Subcutaneous abdominal adipose tissue (tissue), 5 donors: Measurements from ENCODE around the gene ASB18.

ENCODE experiments used
- H3K27ac ChIP-seq: one replicate; pipeline ENCODE4 v1.7.0; 2013; ENCODE audit warnings: low read depth, mild to moderate bottlenecking, inconsistent platforms, low read length, moderate library complexity
- H3K27me3 ChIP-seq, 5 donors: one replicate each; pipeline ENCODE4 v1.7.0; 2013; ENCODE audit warnings: low read length in 5 of 5, inconsistent platforms in 1 of 5; ENCODE audit not compliant: control insufficient read depth in 5 of 5, insufficient read depth in 4 of 5
- H3K36me3 ChIP-seq, 5 donors: one replicate each; pipeline ENCODE4 v1.7.0; 2013; ENCODE audit warnings: low read length in 5 of 5; ENCODE audit not compliant: control insufficient read depth in 5 of 5, insufficient read depth in 5 of 5
- H3K4me1 ChIP-seq, 5 donors: one replicate each; pipeline ENCODE4 v1.7.0; 2013; ENCODE audit warnings: low read length in 5 of 5, mild to moderate bottlenecking in 3 of 5, moderate library complexity in 1 of 5; ENCODE audit not compliant: control insufficient read depth in 5 of 5, insufficient read depth in 5 of 5
- H3K4me3 ChIP-seq, 5 donors: one replicate each; pipeline ENCODE4 v1.7.0; 2013; ENCODE audit warnings: low read length in 5 of 5, low read depth in 1 of 5
- H3K9ac ChIP-seq, 5 donors: one replicate each; pipeline ENCODE4 v1.7.0; 2013; ENCODE audit warnings: low read length in 5 of 5, mild to moderate bottlenecking in 4 of 5, moderate library complexity in 3 of 5
- H3K9me3 ChIP-seq, 5 donors: one replicate each; pipeline ENCODE4 v1.7.0; 2013; ENCODE audit warnings: low read length in 5 of 5; ENCODE audit not compliant: control insufficient read depth in 5 of 5
- donor health status: healthy.
- donor health status: healthy.
- donor health status: healthy.
- donor health status: healthy.
- donor health status: healthy.

Gene ASB18

GRCh38 chr2:236249066-236249465 lies 15.1 kb downstream of the ASB18 start:
- Histone ChIP-seq H3K4me3 (no peak overlapping the region), H3K36me3 (no peaks in the 10 kb centered on the region), H3K27me3 (peaks cover 4 to 28% (median 23%) of the 10 kb centered on the region in 5 donors), H3K9me3 (no peaks in the 10 kb centered on the region), H3K9ac (no peak overlapping the region), H3K27ac (no peak overlapping the region), H3K4me1 (peaks cover 0 to 15% (median 0%) of the 10 kb centered on the region in 5 donors)

- Histone ChIP-seq H3K4me1 (peaks cover 0 to 15% (median 0%) of the 10 kb centered on the region in 5 donors), H3K36me3 (no peaks in the 10 kb centered on the region), H3K27ac (no peak overlapping the region), H3K9me3 (no peaks in the 10 kb centered on the region), H3K27me3 (peaks cover 4 to 18% (median 15%) of the 10 kb centered on the region in 5 donors), H3K9ac (no peak overlapping the region), H3K4me3 (no peak overlapping the region)
These were observed 17.4 kb downstream of the ASB18 start for GRCh38 chr2:236246711-236247246.

DNA sequence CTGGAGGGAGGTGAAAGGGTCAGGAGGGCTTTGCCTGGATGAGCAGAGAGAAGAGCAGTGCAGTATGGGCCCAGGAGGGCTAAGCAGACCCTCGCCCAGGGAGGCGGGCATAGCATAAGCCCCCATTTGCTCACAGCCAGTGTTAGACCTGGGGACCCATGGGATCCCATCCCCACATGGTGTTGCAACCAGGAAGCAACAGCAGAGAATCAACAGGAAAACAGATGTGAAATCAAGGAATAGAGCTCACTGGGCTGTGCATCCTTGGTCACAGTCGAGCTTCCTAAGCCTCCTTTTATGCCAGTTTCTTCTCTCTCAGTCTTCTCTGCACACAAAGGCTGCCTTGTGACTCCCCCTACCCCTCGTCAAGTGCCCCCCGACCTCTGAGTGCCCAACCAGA lies 19.9 kb downstream of the ASB18 start:
- H3K27me3 ChIP-seq = peaks cover 10 to 40% (median 33%) of the 10 kb centered on the region in 5 donors
- no peak overlapping the region for H3K9ac ChIP-seq
- no peaks in the 10 kb centered on the region for H3K36me3 ChIP-seq
- no peak overlapping the region for H3K4me3 ChIP-seq
- no peaks in the 10 kb centered on the region for H3K4me1 ChIP-seq
- H3K9me3 ChIP-seq = no peaks in the 10 kb centered on the region
- H3K27ac ChIP-seq = no peak overlapping the region

DNA sequence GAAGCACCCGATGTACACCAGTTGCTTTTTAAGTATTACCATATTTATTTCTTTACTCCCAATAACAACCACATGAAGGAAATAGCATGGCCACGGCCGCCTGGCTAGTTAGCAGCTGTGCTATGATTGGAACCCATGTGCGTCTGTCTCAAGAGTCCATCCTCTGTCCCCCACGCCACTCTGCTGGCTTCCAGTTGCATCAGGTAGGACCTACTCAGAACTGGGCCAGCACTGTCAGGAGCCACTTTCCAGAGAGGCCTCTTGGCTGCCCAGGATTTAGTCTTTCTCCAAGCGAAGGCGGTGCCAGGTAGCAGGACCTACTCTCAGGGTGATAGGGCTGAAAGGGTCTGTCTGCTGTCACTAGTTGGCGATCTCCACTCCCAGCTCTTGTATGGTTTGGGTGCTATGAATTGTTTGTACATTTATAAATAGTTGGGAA lies 22.1 kb downstream of the ASB18 start:
- Histone ChIP-seq H3K9ac (no peak overlapping the region), H3K9me3 (no peaks in the 10 kb centered on the region), H3K4me3 (no peak overlapping the region), H3K36me3 (no peaks in the 10 kb centered on the region), H3K27ac (no peak overlapping the region), H3K4me1 (no peaks in the 10 kb centered on the region), H3K27me3 (peaks cover 12 to 51% (median 41%) of the 10 kb centered on the region in 5 donors)

DNA sequence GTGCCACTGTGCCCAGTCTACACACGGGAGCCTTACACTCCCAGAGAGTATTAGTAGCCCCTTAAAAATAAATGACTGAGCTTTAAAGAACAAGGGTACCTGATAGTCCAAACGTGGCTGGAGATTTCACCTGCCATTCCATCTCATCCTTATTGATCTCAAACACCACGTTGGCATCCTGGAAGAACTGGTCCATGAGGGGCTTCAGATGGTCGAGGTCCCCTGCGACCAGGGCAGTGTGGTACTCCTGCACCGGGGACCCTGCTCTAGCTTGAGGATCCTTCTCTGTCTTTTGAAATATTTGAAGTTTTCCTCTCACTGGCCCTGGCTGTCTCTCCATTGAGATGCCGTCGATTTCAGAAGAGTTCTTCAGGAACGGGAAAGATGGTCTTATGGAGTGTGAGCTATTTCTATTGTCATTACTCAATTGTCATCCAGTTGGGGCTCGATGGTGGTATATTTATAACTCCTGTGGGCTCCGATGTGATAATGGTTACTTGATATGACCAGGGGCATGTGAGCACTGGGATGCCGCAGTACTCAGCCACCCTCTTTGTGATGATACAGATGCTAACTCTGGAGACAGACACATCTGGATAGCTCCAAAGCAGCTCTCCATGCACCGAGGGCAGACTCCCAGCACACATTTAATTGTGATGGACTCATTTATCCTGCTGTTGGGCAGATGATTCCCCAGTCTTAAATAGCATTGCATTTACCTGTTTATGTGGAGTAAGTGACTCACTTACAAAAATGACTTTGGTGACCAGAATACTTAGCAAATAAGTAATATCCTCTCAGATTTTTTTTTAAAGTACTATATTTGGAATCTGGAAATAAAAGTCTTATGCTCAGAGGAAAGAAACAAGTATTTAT lies 22.8 kb downstream of the ASB18 start:
- Histone ChIP-seq H3K36me3 (no peaks in the 10 kb centered on the region), H3K9ac (no peak overlapping the region), H3K9me3 (no peaks in the 10 kb centered on the region), H3K27me3 (peaks cover 17 to 54% (median 46%) of the 10 kb centered on the region in 5 donors), H3K4me3 (no peak overlapping the region), H3K4me1 (peaks cover 0 to 7% (median 6%) of the 10 kb centered on the region in 5 donors), H3K27ac (no peak overlapping the region)

DNA sequence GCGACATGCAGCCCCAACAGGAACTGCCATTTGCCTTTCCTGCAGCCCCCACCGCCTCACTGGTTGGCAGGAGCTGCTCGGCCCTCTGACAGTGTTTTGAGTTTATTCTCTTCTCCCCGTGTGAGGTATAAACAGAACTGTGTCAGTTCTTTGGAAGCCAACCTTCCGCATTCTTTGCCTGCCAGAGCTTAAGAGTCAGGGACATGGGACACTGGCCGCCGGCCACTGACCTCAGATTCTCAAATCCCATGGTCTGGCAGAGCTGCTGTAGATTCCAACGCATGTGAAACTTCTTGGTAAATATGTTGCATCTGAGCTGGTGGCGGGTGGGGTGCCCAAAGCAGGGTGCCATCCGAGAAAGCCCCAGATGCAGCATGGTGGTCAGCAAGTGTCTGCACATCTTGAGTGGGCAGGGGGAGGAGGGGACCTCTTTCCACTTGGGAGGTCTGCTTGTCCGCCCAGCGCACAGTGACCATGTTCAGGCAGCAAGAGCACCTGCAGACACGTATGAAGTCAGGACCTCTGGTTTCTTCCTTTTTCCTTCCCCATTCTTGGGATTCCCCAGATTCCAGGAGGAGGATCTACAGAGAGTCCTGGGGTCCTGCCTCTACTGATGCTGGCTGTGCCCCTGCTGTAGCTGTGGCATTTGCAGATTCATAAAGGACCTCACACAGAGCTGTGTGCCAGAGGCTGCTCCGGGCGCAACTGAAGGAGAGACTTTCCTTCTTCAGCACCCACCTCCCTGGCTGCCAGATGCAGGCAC lies 23.8 kb downstream of the ASB18 start:
- Histone ChIP-seq H3K27me3 (peaks cover 22 to 58% (median 50%) of the 10 kb centered on the region in 5 donors), H3K27ac (no peak overlapping the region), H3K4me3 (no peak overlapping the region), H3K4me1 (peaks cover 0 to 9% (median 7%) of the 10 kb centered on the region in 5 donors), H3K9me3 (no peaks in the 10 kb centered on the region), H3K36me3 (no peaks in the 10 kb centered on the region), H3K9ac (no peak overlapping the region)

- no peaks in the 10 kb centered on the region for H3K36me3 ChIP-seq
- H3K9me3 ChIP-seq = peaks cover 0 to under 1% (median 0%) of the 10 kb centered on the region in 5 donors
- peaks cover 27 to 53% (median 52%) of the 10 kb centered on the region in 5 donors for H3K27me3 ChIP-seq
- no peak overlapping the region for H3K9ac ChIP-seq
- H3K27ac ChIP-seq = no peak overlapping the region
- H3K4me1 ChIP-seq = peaks cover 0 to 9% (median 7%) of the 10 kb centered on the region in 5 donors
- no peak overlapping the region for H3K4me3 ChIP-seq
These were observed 24.7 kb downstream of the ASB18 start for GRCh38 chr2:236239276-236240065.

GRCh38 chr2:236238751-236239150 lies 25.5 kb downstream of the ASB18 start:
- H3K9me3 ChIP-seq = peaks cover 0 to 7% (median 5%) of the 10 kb centered on the region in 5 donors

DNA sequence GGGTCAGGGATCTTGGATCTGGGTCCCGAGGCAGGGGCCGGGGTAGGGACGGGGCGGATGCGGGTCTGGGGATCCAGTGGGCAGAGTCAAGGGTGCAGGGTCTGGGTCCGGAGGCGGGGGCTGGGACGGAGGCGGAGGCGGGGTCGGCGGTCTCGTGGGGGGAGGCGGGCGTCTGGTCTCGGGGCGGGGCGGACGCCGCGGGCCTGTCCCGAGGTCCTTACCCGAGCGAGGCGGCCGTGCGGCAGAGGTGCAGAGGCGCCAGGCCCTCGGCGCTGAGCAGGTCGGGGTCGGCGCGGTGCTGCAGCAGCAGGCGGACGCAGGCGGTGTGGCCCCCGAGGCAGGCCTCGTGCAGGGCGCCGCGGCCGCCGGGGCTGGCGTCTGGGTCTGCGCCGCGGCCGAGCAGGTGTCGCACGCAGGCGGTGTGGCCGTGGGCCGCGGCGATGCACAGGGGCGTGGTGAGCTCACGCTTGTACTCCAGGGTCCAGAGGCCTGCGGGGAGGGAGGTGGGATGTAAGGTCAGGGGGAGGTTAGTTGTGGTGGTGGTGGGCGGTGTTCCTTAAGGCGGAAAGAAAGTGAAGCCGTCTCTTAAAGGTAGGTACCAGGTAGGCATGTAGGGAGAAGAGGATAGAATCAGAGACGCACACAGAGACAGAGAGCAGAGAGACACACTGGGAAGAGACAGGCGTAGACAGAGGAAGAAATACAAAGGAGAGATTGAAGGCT lies 26.6 kb downstream of the ASB18 start:
- H3K27me3 ChIP-seq = peaks cover 27 to 60% (median 56%) of the 10 kb centered on the region in 5 donors
- no peak overlapping the region for H3K9ac ChIP-seq
- H3K9me3 ChIP-seq = peaks cover 0 to 12% (median 6%) of the 10 kb centered on the region in 5 donors
- no peak overlapping the region for H3K27ac ChIP-seq
- no peaks in the 10 kb centered on the region for H3K36me3 ChIP-seq
- no peak overlapping the region for H3K4me3 ChIP-seq
- peaks cover 0 to 9% (median 7%) of the 10 kb centered on the region in 5 donors for H3K4me1 ChIP-seq

More at GRCh38 chr2:236238751-236239150, 25.5 kb downstream of the ASB18 start:
- Histone ChIP-seq H3K27ac (no peak overlapping the region), H3K4me1 (peaks cover 0 to 9% (median 7%) of the 10 kb centered on the region in 5 donors), H3K36me3 (no peaks in the 10 kb centered on the region), H3K4me3 (no peak overlapping the region), H3K27me3 (peaks cover 27 to 60% (median 56%) of the 10 kb centered on the region in 5 donors), H3K9ac (no peak overlapping the region)
